ENCODE data around the gene PDE11A.
A peak's percentile ranks its signal among the peaks of the same experiment; 100 is the strongest.

Gene PDE11A

DNA sequence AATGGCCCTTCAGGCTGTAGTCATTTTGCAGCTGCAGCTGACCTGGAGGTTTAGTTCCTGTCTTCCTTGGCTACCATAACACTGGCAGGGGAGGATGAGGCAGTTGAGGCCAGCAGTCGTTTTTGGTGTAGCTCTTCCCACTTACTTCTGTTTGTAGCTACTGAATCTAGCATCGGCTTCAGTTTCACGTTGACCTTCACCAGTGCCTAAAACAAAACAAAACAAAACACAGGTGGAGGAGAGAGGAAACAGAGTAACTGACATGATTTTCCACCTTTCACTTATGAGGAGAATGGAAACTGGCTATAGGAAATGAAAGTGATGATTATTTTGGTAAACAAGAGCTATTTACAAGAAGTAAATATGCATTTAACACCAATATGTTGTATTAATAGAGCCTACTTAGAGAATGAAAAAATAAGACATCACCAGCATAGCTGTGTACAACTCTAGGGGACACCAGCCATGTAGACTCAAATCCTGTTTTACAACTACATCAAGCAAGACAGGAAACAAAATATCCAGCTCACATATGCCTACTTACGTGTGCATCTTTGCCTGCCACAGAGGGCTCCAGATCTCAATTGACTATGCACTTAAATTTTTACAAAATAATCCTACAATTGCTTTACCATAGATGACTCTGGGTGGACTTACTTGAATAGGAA lies 443.1 kb downstream of the PDE11A start:
- no peak for DNase-seq (ENCODE audit: low read depth in 2 of 2)

DNA sequence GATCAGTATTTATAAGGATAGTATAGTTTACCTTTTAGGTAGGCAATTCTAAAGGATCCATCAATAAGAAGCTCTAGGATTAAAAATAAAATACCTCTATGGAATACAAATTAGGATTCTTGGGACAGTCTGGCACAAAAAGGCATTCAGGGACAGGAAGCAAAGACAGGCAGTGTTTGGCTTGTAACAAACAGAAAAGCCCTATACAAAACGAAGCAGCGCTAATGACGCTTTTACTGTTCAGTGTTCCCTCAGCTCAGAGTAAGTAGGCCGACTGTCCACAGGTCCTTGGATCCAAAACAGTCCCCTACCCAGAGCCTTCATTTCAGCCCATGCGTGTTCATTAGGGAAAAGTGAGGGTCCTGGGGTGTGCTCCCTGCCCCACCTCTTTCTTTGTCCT lies 443.7 kb downstream of the PDE11A start:
- no peak for DNase-seq (ENCODE audit: low read depth in 2 of 2)

DNA sequence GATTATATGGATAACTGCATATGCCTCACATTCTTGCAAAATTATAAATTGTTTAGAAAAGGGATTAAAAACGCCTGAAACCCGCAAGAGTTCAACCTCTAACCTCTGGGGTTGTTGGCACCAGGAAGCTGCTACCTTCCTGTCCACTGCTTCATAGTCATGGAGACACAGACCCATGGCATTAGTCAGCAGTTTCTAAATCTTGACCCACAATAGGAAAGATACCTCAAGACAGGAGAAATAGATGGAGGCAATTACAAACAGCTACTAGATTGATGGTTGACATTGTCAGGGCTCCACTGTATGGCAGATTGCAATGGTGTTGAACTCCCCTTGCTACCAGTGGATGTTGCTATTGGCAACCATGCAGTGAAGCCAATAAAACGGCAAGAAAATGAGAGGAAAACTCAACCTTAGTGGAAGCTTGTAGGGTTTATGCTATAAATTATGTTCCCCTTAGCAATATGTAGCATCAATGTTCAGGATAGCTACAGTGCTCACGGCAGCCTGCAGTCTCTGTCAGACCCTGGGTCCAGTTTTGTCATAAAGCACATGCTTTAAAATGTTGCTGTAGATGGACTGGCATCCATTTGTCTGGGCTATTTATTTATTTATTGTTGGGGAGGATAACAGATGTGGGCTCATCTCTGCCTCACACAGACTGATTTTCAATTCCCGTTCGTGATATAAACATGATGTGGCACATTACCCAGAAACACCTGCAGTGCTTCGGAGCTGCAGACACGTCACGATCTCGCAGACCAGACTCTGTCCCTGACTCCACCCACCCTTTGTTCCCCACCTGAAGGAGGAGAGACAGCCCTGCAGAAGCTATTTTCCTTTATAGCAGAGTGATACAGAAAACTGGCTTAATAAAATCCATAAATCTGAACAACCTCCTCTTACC lies 446.6 kb downstream of the PDE11A start:
- DNase-seq (ENCODE audit: low read depth in 2 of 2) = no peak

DNA sequence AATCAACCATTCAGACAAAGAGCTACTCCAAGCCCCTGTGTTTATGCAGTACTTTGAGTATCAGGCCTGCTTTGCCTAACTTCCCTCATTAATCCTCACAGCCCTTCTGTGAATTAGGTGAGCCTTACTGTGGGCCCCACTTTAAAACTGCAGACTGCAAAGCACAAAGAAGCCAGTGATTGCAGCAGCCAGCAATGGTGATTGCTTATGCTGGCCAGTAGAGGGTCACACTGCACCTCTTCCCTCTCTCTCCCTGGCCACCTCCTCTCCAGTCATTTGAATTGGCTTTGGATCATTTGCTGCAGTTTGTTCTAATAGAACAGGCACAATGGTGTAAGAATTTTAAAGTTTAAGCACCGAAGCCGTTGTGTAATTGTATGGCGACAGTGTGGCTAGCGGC lies 450.1 kb downstream of the PDE11A start:
- no peak for DNase-seq (ENCODE audit: low read depth in 2 of 2)

DNA sequence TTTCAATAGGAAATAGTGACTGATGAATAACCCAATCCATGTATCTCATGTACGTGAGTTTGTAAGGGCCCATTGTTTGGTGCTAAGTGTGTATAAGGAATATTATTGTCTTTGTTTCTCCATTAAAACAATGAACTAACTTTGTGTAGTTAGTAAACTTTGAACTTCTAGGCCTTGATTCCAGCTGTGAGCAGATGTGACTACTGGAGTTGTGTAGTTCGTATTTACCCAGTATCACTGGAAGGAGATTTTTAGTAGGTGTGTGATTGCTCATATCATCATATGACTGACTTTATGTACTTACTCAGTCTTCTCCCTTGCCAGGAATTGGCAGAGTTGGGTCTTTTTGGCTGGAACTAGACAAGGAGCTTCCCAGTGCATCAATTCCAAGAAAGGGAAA lies 452.6 kb downstream of the PDE11A start:
- DNase-seq (ENCODE audit: low read depth in 2 of 2) = no peak

GRCh38 chr2:177619461-177619860 lies 453.1 kb downstream of the PDE11A start:
- no peak for DNase-seq (ENCODE audit: low read depth in 2 of 2)

DNA sequence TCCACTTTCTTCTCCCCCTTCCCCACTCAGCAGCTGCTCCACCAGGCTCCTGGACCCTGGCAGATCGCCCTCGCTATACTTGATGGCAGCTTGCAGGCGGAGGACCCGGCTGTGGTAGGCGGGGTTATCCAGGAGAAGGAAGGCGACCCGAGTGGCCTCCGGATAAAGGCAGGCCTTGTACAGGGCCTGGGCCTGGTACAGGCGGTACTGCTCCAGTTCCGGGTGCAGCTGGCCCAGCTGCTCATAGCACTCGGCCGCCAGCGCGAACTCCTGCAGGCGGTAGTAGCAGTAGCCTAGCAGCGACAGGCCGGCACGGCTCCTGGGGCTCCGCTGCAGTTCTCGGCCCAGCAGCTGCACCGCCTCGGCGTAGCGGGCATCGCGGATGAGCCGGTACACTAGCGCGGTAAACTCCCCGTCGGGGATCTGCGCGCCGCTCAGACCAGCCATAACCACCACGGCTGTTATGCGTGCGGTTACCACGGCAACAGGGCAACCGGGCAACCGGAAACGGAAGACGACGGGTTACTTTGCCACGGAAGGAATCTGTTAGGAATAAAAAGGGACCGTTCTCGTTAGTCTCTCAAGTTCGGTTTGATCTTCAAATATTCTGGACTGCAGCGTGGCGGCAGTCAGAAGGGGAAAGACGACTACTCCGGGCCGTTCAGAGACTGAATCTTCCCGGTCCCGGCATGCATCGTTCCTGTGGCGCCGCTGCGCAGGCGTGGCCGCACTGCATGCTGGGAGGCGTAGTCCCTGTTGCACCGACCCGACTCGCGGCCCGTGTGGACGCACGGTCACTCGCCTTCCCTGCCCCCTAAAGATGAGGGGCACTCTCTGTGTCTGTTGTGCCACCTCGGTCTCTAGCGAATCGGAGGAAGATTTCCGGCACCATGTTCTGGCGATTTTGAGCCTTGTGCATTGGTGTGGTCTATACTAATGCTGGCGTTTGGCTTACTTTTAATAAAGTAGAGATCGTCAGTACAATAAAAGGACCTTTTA lies 454.0 kb downstream of the PDE11A start:
- DNase-seq (ENCODE audit: low read depth in 2 of 2) = peak; percentile 82

- DNase-seq (ENCODE audit: low read depth in 2 of 2) = no peak
Measured at GRCh38 chr2:177617849-177618248, 454.7 kb downstream of the PDE11A start.

DNA sequence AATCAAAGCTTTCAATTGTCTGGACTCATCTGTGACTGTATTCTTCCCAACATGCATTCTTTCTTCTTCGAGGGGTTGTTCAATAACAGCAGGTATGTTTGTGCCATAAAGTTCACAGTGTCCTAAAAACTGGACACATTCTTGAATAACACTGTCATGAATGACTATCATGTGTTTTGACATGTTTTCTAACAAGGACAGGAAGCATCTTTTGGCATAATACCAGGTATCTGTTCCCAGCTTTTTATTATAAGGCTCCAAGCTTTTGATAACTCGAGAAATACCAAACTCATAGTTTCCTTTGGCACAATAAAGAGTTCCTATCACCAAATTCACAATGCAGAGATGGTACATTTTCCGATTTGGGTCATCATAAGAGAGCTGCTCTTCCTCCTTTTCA lies 455.8 kb downstream of the PDE11A start:
- DNase-seq (ENCODE audit: low read depth in 2 of 2) = no peak

DNA sequence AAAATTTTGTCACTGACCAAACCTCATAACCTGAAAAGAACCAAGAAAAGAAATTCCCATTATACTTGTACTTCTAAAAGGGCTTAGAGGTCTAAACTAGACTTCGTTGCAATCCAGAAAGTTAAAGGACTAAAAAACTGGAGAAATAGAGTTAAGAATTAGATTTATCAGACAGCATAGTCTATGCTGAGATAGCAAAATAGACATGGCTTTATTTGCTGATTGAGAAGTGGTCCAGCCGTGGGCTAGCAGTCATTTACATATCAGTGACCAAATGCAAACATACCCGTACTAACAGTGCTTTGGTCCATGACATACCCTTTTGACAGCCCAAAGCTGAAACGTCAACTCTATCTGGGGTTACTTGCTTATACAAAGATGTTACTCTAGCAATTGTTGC lies 456.5 kb downstream of the PDE11A start:
- no peak for DNase-seq (ENCODE audit: low read depth in 2 of 2)

- DNase-seq (ENCODE audit: low read depth in 2 of 2) = no peak
Measured at GRCh38 chr2:177612659-177613058, 459.9 kb downstream of the PDE11A start.

DNA sequence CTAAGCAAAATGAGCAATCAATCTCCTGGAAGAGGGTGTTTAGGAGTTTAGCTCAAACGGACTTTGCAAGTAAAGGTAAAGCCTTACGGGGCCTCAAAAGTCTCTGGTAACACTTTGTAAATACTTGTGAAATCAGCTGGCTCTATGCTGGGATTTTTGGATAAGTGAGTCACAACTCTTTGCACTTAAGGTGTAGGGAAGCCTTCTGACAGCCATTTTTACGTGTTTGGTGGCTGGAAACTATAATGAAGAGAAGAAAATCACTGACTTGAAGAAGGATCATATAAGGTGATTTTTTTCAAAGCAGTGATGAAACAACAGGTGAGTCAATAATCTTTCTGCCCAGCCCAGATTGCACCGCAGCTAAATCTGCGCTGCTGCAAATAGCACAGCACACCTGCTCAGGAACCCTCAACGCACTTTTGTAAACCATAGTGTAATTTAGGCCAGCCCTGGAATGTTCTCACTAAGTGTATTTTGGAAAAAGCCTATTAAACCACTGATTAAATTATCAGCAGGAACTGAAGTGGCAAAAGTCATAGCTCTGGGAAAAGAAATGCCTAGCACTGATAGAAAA lies 461.2 kb downstream of the PDE11A start:
- DNase-seq (ENCODE audit: low read depth in 2 of 2) = no peak

DNA sequence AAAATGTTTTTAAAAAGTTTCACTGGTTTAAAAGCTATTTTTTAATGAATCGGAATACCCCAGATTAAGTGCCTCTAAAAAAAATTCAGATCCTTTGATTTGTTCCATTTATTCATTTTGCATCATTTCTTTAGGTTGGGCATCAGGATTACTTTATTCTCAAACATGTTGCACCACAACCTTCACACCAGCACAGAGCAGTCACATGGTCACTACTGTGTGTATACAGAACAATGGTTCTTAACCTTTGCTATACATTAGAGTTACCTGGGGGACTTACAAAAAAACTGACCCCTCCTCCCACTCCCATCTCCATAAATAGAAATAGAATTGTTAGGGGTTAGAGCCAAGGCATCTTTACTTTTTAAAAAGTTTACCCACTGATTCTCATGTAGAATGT lies 461.8 kb downstream of the PDE11A start:
- DNase-seq (ENCODE audit: low read depth in 2 of 2) = no peak

DNA sequence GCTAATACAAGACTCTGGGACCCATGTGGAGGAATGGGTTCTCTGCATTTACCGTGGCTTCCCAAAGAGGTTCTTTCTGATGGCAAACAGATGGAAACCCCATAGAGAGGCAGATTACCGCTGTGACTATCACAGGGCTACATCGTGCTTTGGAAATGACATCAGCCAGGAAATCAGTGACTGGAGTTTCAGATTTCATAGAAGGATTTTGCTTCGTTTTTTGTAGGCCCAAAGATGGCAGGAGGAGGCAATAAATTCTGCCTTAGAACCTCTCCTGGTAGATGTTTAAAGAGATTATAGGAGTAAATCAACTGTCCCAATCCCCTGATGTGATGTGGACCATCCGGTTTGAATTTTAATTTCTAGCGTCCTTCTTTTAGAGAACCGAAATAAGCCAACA lies 465.9 kb downstream of the PDE11A start:
- DNase-seq (ENCODE audit: low read depth in 2 of 2) = no peak

- no peak for DNase-seq (ENCODE audit: low read depth in 2 of 2)
Measured at GRCh38 chr2:177604271-177605065, 468.1 kb downstream of the PDE11A start.

DNA sequence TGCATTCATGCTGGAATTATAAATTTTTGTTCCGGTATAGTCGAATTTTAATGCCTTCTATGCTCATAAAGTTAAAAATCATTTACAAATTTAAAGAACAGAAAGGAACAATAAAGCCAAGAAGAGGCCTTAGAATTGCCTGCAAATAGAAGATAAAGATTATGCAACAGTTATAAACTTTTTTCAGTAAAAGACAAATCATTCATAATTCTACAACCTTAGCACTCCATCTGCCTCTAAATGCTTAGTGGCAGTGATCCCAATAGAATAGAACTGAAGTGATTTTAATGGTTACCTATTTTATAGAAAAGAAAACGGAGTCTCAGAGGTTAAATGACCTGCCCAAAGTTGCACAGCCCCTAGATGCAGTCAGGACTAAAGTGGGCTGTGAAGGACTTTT lies 468.8 kb downstream of the PDE11A start:
- no peak for DNase-seq (ENCODE audit: low read depth in 2 of 2)

DNA sequence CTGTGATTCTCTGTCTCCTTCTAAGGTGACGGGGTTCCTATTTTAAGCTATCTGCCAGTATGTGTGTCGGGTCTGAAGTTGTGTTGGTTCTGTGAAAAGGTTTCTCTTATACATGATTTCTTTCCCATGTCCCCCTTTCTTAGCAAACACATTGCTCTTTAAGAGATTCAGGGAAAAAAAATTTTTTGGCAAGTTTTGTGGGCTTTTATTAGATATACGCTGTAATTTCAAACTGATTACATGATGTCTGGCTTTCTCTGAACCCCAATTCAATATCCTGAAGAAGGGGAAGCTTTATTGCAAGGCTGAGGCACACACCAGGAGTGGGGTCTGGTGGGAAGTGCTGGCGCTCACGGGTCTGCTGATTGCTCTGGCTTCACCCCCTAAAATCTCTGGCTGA lies 469.4 kb downstream of the PDE11A start:
- no peak for DNase-seq (ENCODE audit: low read depth in 2 of 2)

DNA sequence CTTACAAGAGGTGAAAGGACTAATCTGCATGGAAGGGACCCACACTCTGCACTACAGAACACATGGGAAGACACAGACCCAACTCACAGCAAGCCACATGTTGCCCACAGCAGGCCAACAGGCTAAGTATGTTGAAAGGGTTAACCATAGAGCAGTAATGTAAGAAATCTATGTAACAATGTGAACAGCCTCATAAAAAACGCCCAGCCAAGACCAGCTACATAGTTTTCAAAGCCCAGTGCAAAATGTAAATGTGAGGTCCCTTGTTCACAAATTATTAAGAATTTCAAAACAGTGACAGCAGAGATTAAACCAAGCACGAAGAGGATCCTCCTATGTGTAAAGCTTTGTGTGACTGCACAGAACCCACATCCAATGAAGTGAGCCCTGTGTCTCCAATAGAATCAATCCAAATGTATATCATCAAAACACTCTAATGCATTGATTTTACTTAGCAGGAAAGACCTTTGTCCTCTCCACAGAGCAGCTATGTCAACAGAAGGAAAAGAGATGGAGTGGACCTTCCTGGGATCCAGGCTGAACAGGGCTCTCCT lies 469.9 kb downstream of the PDE11A start:
- no peak for DNase-seq (ENCODE audit: low read depth in 2 of 2)

- no peak for DNase-seq (ENCODE audit: low read depth in 2 of 2)
Measured at GRCh38 chr2:177600917-177601316, 471.7 kb downstream of the PDE11A start.

- DNase-seq (ENCODE audit: low read depth in 2 of 2) = no peak
Measured at GRCh38 chr2:177599956-177600355, 472.6 kb downstream of the PDE11A start.

All from stimulated activated CD8-positive, alpha-beta memory T cell treated with anti-CD3 and anti-CD28 coated beads, Interleukin-15, amount 100 ng/mL, for 48 hours (primary cell).